Natural killer cell (primary cell): ENCODE data around the gene LEAP2. TPM values are rescaled to one million over a fixed set of nuclear protein-coding genes. Genes with fewer than 3 reads are reported as not detected.

ENCODE experiments used
- ATAC-seq, 3 donors: fragments of 150-1000 bp in 2 of 3; fragments of 200-7000 bp in 1 of 3; cut with Tn5 transposase; 1 replicate in 1 of 3; 2 replicates in 2 of 3; pipeline ENCODE4 v1.10.0; 2021; ENCODE audit warnings: mild to moderate bottlenecking in 2 of 3, moderate library complexity in 2 of 3
- DNase-seq, 2 donors: peaks; one replicate each; pipeline versions ENCODE4 v3.0.0 to v3.0.0-alpha.2; 2013 to 2021; ENCODE audit warnings: mixed read lengths in 1 of 2
- H3K27ac ChIP-seq: one replicate; pipeline ENCODE4 v1.5.1; 2013; ENCODE audit warnings: mild to moderate bottlenecking, low read length
- H3K27me3 ChIP-seq: one replicate; pipeline ENCODE4 v1.6.1; 2013; ENCODE audit warnings: low read length; ENCODE audit not compliant: control insufficient read depth, insufficient read depth
- H3K36me3 ChIP-seq: one replicate; pipeline ENCODE4 v1.6.1; 2013; ENCODE audit warnings: low read length; ENCODE audit not compliant: control insufficient read depth, insufficient read depth
- H3K4me1 ChIP-seq: one replicate; pipeline ENCODE4 v1.6.1; 2013; ENCODE audit warnings: low read length; ENCODE audit not compliant: control insufficient read depth, insufficient read depth
- H3K4me3 ChIP-seq: one replicate; pipeline ENCODE4 v1.5.1; 2013; ENCODE audit warnings: low read length
- H3K9me3 ChIP-seq: one replicate; pipeline ENCODE4 v1.6.1; 2013; ENCODE audit warnings: low read length; ENCODE audit not compliant: control insufficient read depth, insufficient read depth
- H3K27ac Mint-ChIP-seq, 2 donors: one replicate each; pipeline ENCODE4 v1.8.0; 2022; ENCODE audit warnings: mild to moderate bottlenecking in 2 of 2, mixed read lengths in 2 of 2, moderate library complexity in 1 of 2
- H3K27me3 Mint-ChIP-seq, 2 donors: one replicate each; pipeline ENCODE4 v1.8.0; 2022; ENCODE audit warnings: low read depth in 2 of 2, mixed read lengths in 2 of 2
- H3K36me3 Mint-ChIP-seq: one replicate; pipeline ENCODE4 v1.8.0; 2022; ENCODE audit warnings: mixed read lengths
- H3K4me1 Mint-ChIP-seq, 2 donors: one replicate each; pipeline ENCODE4 v1.8.0; 2022; ENCODE audit warnings: mixed read lengths in 2 of 2
- H3K4me3 Mint-ChIP-seq: one replicate; pipeline ENCODE4 v1.8.0; 2022; ENCODE audit warnings: mild to moderate bottlenecking, moderate library complexity, mixed read lengths
- H3K9me3 Mint-ChIP-seq, 2 donors: one replicate each; pipeline ENCODE4 v1.8.0; 2022; ENCODE audit warnings: mixed read lengths in 2 of 2
- WGBS: methylation state at CpG from one replicate; pipeline ENCODE4 v1.1.7; 2013; ENCODE audit warnings: missing lambda C conversion rate; ENCODE audit not compliant: insufficient coverage; 5-methylcytosine and 5-hydroxymethylcytosine counted together
- intact Hi-C: fragments of 100-400 bp; cut with micrococcal nuclease; formaldehyde crosslinking; loops from one replicate; pipeline ENCODE4 v1.14.2; 2022
- total RNA-seq, 4 donors: library from RNA; stranded (reverse); fragments of 120-200 nt in 1 of 4; gene quantifications; one replicate each; pipeline versions ENCODE4 v1.2.3 to v1.2.4, GENCODE V29; 2013 to 2022
- TF ChIP-seq, protein P1 (sequence below): fragments of 200-600 bp; IDR thresholded peaks from one replicate; pipeline ENCODE4 v1.8.0; 2022; ENCODE audit warnings: antibody characterized with exemption

Gene LEAP2
- total RNA-seq, 3 donors from 2014 or later (not counting 1 experiment from before 2014, with no cell fraction given) = 0.70 to 1.3 (median 1.2) TPM

DNA sequence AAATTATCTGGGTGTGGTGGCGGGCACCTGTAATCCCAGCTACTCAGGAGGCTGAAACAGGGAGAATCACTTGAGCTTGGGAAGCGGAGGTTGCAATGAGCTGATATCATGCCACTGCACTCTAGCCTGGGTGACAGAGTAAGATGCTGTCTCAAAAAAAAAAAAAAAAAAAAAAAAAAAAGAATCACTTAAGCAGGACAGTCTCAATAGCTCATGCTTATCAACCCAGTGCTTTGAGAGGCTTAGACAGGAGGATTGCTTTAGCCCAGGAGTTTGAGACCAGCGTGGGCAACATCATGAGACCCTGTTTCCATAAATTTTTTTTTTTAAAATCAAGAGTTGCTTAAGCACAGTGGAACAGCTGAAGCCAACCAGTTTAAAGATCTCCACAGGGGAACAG, 42.6 kb downstream of the LEAP2 start:
- Histone ChIP-seq H3K9me3 (no peaks in the 10 kb centered on the region), H3K4me3 (no peak overlapping the region), H3K27ac (no peak overlapping the region), H3K27me3 (no peaks in the 10 kb centered on the region), H3K4me1 (no peaks in the 10 kb centered on the region), H3K36me3 (peaks cover 23% of the 10 kb centered on the region)
- peaks cover 6% of the 10 kb centered on the region for H3K36me3 Mint-ChIP-seq
- H3K9me3 Mint-ChIP-seq = no peaks in the 10 kb centered on the region
- H3K4me1 Mint-ChIP-seq = peaks cover 9 to 10% of the 10 kb centered on the region in 2 donors
- H3K27me3 Mint-ChIP-seq = no peaks in the 10 kb centered on the region
- H3K27ac Mint-ChIP-seq = peak overlapping the region; percentile 33 to 52
- no peak for ATAC-seq
- WGBS = 98% methylated on average over 3 of the region's 3 CpGs
- intact Hi-C loops = no loop called here
- no peak for DNase-seq
- H3K4me3 Mint-ChIP-seq = no peak overlapping the region
- TF ChIP-seq, protein P1, sequence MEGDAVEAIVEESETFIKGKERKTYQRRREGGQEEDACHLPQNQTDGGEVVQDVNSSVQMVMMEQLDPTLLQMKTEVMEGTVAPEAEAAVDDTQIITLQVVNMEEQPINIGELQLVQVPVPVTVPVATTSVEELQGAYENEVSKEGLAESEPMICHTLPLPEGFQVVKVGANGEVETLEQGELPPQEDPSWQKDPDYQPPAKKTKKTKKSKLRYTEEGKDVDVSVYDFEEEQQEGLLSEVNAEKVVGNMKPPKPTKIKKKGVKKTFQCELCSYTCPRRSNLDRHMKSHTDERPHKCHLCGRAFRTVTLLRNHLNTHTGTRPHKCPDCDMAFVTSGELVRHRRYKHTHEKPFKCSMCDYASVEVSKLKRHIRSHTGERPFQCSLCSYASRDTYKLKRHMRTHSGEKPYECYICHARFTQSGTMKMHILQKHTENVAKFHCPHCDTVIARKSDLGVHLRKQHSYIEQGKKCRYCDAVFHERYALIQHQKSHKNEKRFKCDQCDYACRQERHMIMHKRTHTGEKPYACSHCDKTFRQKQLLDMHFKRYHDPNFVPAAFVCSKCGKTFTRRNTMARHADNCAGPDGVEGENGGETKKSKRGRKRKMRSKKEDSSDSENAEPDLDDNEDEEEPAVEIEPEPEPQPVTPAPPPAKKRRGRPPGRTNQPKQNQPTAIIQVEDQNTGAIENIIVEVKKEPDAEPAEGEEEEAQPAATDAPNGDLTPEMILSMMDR = no peak

Other genes starting within 250 kb of the LEAP2 start
- gene IL13, start 215.5 kb upstream of the LEAP2 start, total RNA-seq = 1 to 10 TPM in 1 of 3 donors, under 1 TPM in 1, not detected in 1; 0.80 to 1.4 TPM
- 1 to 10 TPM in 1 of 3 donors, not detected in 2; 8.1 TPM for gene IL4, start 199.7 kb upstream of the LEAP2 start, total RNA-seq
- gene KIF3A, start 136.1 kb upstream of the LEAP2 start, total RNA-seq = 10 to 100 TPM; 13.6 to 19.2 (median 18.6) TPM
- gene CCNI2, start 126.2 kb upstream of the LEAP2 start, total RNA-seq = 1 to 10 TPM in 1 of 3 donors, under 1 TPM in 1, not detected in 1; 0.23 to 1.5 TPM
- gene SEPTIN8, start 96.4 kb upstream of the LEAP2 start, total RNA-seq = 10 to 100 TPM in 1 of 3 donors, 1 to 10 TPM in 2; 5.2 to 17.0 (median 9.4) TPM
- not detected for gene SOWAHA, start 60.4 kb upstream of the LEAP2 start, total RNA-seq
- 1 to 10 TPM in 1 of 3 donors, under 1 TPM in 2; 0.82 to 3.5 (median 0.85) TPM for gene SHROOM1, start 43.0 kb upstream of the LEAP2 start, total RNA-seq
- under 1 TPM; 0.53 to 0.78 (median 0.57) TPM for gene GDF9, start 7.2 kb upstream of the LEAP2 start, total RNA-seq
- gene UQCRQ, start 7.0 kb upstream of the LEAP2 start, total RNA-seq = 100 to 1,000 TPM; 114 to 116 (median 115) TPM
- gene AFF4, start 90.0 kb downstream of the LEAP2 start, total RNA-seq = 10 to 100 TPM; 87.5 to 98.1 (median 90.8) TPM
- gene ZCCHC10, start 152.9 kb downstream of the LEAP2 start, total RNA-seq = 10 to 100 TPM; 18.4 to 20.5 (median 20.4) TPM
- gene HSPA4, start 178.3 kb downstream of the LEAP2 start, total RNA-seq = 10 to 100 TPM; 38.3 to 58.6 (median 43.0) TPM